B cell (primary cell): ENCODE data around the gene SYCE3. TPM values are rescaled to one million over a fixed set of nuclear protein-coding genes. Genes with fewer than 3 reads are reported as not detected.

Source experiments
- ATAC-seq: fragments of 200-7000 bp; cut with Tn5 transposase; one replicate; pipeline ENCODE4 v1.10.0; 2021; ENCODE audit warnings: low read depth, mild to moderate bottlenecking, moderate number of reproducible peaks, moderate library complexity
- CTCF ChIA-PET: fragments of 350-600 bp; sonication (Branson Sonifier 250); formaldehyde crosslinking; loops from one replicate; lab custom pipeline; 2021; ENCODE audit warnings: antibody characterized with exemption, inconsistent platforms; lab: Charles Lee
- POLR2A ChIA-PET: fragments of 350-600 bp; sonication (Branson Sonifier 250); formaldehyde crosslinking; loops from one replicate; lab custom pipeline; 2021; ENCODE audit warnings: antibody characterized with exemption; lab: Charles Lee
- DNase-seq: peaks from one replicate; pipeline ENCODE4 v3.0.0; 2013
- H2AFZ ChIP-seq: 2 replicates; pipeline ENCODE4 v1.6.1; 2012; ENCODE audit warnings: mild to moderate bottlenecking, low read depth, low read length; ENCODE audit not compliant: insufficient read depth, poor library complexity, severe bottlenecking
- H3K27ac ChIP-seq, 2 donors: 1 replicate in 1 of 2; 2 replicates in 1 of 2; pipeline ENCODE4 v1.5.1; 2012 to 2013; ENCODE audit warnings: low read length in 2 of 2, mild to moderate bottlenecking in 2 of 2, moderate library complexity in 1 of 2
- H3K27me3 ChIP-seq, 4 experiments: fragments of 200-600 bp in 1 of 4; sonication (generic) in 1 of 4; replicated peaks in 1 of 4; 1 replicate in 2 of 4; 2 replicates in 2 of 4; pipeline versions ENCODE4 v1.6.1 to v1.7.0; 2013 to 2016; ENCODE audit warnings: low read length in 3 of 4, mild to moderate bottlenecking in 2 of 4, mixed read lengths in 1 of 4, moderate library complexity in 1 of 4; ENCODE audit not compliant: insufficient read depth in 4 of 4, control insufficient read depth in 3 of 4; ENCODE audit errors: control extremely low read depth in 1 of 4
- H3K36me3 ChIP-seq, 2 experiments: replicated peaks in 1 of 2; 1 replicate in 1 of 2; 2 replicates in 1 of 2; pipeline versions ENCODE4 v1.6.1 to v1.7.1; 2013; ENCODE audit warnings: low read length in 1 of 2; ENCODE audit not compliant: insufficient read depth in 2 of 2, control insufficient read depth in 1 of 2; ENCODE audit errors: control extremely low read depth in 1 of 2, extremely low read depth in 1 of 2
- H3K4me1 ChIP-seq, 2 donors: fragments of 200-600 bp in 1 of 2; sonication (generic) in 1 of 2; 1 replicate in 1 of 2; 2 replicates in 1 of 2; pipeline versions ENCODE4 v1.5.1 to v1.6.1; 2013 to 2017; ENCODE audit warnings: low read length in 2 of 2; ENCODE audit not compliant: control insufficient read depth in 2 of 2, insufficient read depth in 2 of 2
- H3K4me2 ChIP-seq: replicated peaks from 2 replicates; pipeline ENCODE3; 2012; ENCODE audit warnings: mild to moderate bottlenecking, low read depth, low read length; ENCODE audit not compliant: poor library complexity, severe bottlenecking
- H3K4me3 ChIP-seq, 5 experiments: fragments of 200-600 bp in 1 of 5; sonication (generic) in 1 of 5; 1 replicate in 3 of 5; 2 replicates in 2 of 5; pipeline versions ENCODE4 v1.5.1 to v1.7.0; 2011 to 2016; ENCODE audit warnings: low read length in 4 of 5, mild to moderate bottlenecking in 4 of 5, low read depth in 2 of 5, control low read depth in 1 of 5, moderate library complexity in 1 of 5; ENCODE audit not compliant: insufficient read depth in 1 of 5; ENCODE audit errors: control extremely low read depth in 1 of 5, extremely low read depth in 1 of 5
- H3K79me2 ChIP-seq: fragments of 200-600 bp; sonication (generic); one replicate; pipeline ENCODE4 v1.6.0; 2016; ENCODE audit warnings: low read length; ENCODE audit not compliant: control insufficient read depth, insufficient read depth
- H3K9ac ChIP-seq: fragments of 200-600 bp; sonication (generic); 2 replicates; pipeline ENCODE4 v1.6.1; 2017; ENCODE audit warnings: mild to moderate bottlenecking, low read length, moderate library complexity
- H3K9me3 ChIP-seq, 3 donors: one replicate each; pipeline versions ENCODE4 v1.6.1 to v1.7.1; 2013; ENCODE audit warnings: low read length in 2 of 3; ENCODE audit not compliant: control insufficient read depth in 2 of 3, insufficient read depth in 1 of 3; ENCODE audit errors: control extremely low read depth in 1 of 3
- H4K20me1 ChIP-seq: 2 replicates; pipeline ENCODE4 v1.6.0; 2012; ENCODE audit warnings: mild to moderate bottlenecking, low read length; ENCODE audit not compliant: insufficient read depth, control insufficient read depth, poor library complexity, severe bottlenecking
- H3K27ac Mint-ChIP-seq: one replicate; pipeline ENCODE4 v1.8.0; 2021; ENCODE audit warnings: mixed read lengths
- H3K27me3 Mint-ChIP-seq: one replicate; pipeline ENCODE4 v1.8.0; 2021; ENCODE audit warnings: mixed read lengths
- H3K4me1 Mint-ChIP-seq: one replicate; pipeline ENCODE4 v1.8.0; 2021; ENCODE audit warnings: mixed read lengths
- H3K4me3 Mint-ChIP-seq: one replicate; pipeline ENCODE4 v1.8.0; 2021; ENCODE audit warnings: mixed read lengths
- H3K9me3 Mint-ChIP-seq: one replicate; pipeline ENCODE4 v1.8.0; 2022; ENCODE audit warnings: mixed read lengths; ENCODE audit not compliant: insufficient read depth
- EZH2 ChIP-seq: IDR thresholded peaks from 2 replicates; pipeline ENCODE4 v1.6.1; 2012; ENCODE audit warnings: borderline replicate concordance, low read depth, mild to moderate bottlenecking, moderate library complexity, low read length; ENCODE audit not compliant: insufficient read depth, poor library complexity, severe bottlenecking
- WGBS: methylation state at CpG from one replicate; pipeline ENCODE4 v1.1.5; 2013; ENCODE audit warnings: missing lambda C conversion rate; ENCODE audit not compliant: insufficient coverage; 5-methylcytosine and 5-hydroxymethylcytosine counted together
- intact Hi-C: fragments of 100-400 bp; cut with micrococcal nuclease; formaldehyde crosslinking; loops from one replicate; pipeline ENCODE4 v1.10.0; 2022
- polyA plus RNA-seq: library from polyadenylated mRNA; depleted of rRNA; stranded (reverse); fragments of >200 nt; gene quantifications from 2 replicates; pipeline ENCODE4 v1.2.3, GENCODE V29; 2012
- total RNA-seq, 2 donors: library from RNA; stranded (reverse); fragments of 120-200 nt in 1 of 2; gene quantifications; 1 replicate in 1 of 2; 2 replicates in 1 of 2; pipeline versions ENCODE4 v1.2.3 to v1.2.4, GENCODE V29; 2013 to 2022
- TF ChIP-seq, protein P1 (sequence below): fragments of 200-600 bp; IDR thresholded peaks from one replicate; pipeline ENCODE4 v1.8.0; 2022; ENCODE audit warnings: antibody characterized with exemption, mild to moderate bottlenecking

SYCE3 gene
- total and polyA plus RNA-seq, 2 donors (not counting 1 experiment from before 2014, with no cell fraction given), result not detected

DNA sequence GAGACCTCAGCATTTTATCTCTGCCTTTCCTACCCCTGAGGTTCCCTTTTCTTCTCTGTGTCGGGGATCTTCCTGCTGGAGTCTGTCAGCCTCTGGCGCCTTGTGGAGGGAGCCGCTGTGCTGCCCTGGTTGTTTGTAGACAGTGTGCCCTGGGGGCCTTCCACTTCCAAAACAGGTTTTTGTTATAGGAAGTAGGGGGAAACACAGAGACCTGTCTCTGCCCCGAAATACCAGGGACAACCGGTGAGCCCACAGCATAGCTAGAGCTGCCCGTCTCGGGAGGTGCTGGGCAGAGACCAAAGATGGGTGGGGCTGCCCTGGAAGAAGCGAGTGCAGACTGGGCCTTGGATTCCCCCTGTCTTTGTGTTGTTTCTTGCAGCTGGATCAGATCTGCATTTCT is 46.7 kb downstream of the SYCE3 start:
- TF ChIP-seq, protein P1, sequence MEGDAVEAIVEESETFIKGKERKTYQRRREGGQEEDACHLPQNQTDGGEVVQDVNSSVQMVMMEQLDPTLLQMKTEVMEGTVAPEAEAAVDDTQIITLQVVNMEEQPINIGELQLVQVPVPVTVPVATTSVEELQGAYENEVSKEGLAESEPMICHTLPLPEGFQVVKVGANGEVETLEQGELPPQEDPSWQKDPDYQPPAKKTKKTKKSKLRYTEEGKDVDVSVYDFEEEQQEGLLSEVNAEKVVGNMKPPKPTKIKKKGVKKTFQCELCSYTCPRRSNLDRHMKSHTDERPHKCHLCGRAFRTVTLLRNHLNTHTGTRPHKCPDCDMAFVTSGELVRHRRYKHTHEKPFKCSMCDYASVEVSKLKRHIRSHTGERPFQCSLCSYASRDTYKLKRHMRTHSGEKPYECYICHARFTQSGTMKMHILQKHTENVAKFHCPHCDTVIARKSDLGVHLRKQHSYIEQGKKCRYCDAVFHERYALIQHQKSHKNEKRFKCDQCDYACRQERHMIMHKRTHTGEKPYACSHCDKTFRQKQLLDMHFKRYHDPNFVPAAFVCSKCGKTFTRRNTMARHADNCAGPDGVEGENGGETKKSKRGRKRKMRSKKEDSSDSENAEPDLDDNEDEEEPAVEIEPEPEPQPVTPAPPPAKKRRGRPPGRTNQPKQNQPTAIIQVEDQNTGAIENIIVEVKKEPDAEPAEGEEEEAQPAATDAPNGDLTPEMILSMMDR, result no peak
- TF ChIP-seq EZH2, result no peak
- DNase-seq (no peak), ATAC-seq (no peak)
- H2AFZ ChIP-seq, result no peak overlapping the region
- WGBS, result 97% methylated on average over 7 of the region's 8 CpGs
- ChIA-PET POLR2A (no interaction called here), CTCF (no interaction called here)
- H3K36me3 ChIP-seq, result peaks cover 0 to 43% of the 10 kb centered on the region in 2 experiments
- H3K4me1 Mint-ChIP-seq, result peaks cover 3% of the 10 kb centered on the region
- H3K4me3 ChIP-seq, result no peak overlapping the region
- intact Hi-C loops, result no loop called here
- H4K20me1 ChIP-seq, result peaks cover 55% of the 10 kb centered on the region
- no peak overlapping the region for H3K27ac ChIP-seq
- H3K27me3 ChIP-seq, result no peaks in the 10 kb centered on the region
- no peak overlapping the region for H3K4me2 ChIP-seq
- no peaks in the 10 kb centered on the region for H3K27me3 Mint-ChIP-seq
- no peak overlapping the region for H3K9ac ChIP-seq
- H3K27ac Mint-ChIP-seq, result no peak overlapping the region
- no peaks in the 10 kb centered on the region for H3K9me3 ChIP-seq
- H3K4me3 Mint-ChIP-seq, result no peak overlapping the region
- H3K4me1 ChIP-seq, result no peaks in the 10 kb centered on the region
- H3K9me3 Mint-ChIP-seq, result no peaks in the 10 kb centered on the region
- H3K79me2 ChIP-seq, result peaks cover 78% of the 10 kb centered on the region

DNA sequence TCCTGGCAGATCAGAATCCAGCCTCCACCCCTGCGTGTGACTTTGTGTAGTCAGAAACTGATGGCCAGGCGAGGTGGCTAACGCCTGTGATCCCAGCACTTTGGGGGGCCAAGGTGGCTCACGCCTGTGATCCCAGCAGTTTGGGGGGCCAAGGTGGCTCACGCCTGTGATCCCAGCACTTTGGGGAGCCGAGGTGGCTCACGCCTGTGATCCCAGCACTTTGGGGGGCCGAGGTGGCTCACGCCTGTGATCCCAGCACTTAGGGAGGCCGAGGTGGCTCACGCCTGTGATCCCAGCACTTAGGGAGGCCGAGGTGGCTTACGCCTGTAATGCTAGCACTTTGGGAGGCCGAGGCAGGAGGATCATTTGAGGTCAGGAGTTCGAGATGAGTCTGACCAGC is 49.5 kb downstream of the SYCE3 start:
- ATAC-seq (no peak), DNase-seq (no peak)
- H3K27me3 Mint-ChIP-seq, result no peaks in the 10 kb centered on the region
- H3K27me3 ChIP-seq, result no peaks in the 10 kb centered on the region
- no peak for TF ChIP-seq EZH2
- TF ChIP-seq, protein P1, result no peak
- H4K20me1 ChIP-seq, result peaks cover 53% of the 10 kb centered on the region
- no peak overlapping the region for H3K27ac Mint-ChIP-seq
- no peak overlapping the region for H3K27ac ChIP-seq
- no peak overlapping the region for H3K9ac ChIP-seq
- H3K79me2 ChIP-seq, result peaks cover 85% of the 10 kb centered on the region
- intact Hi-C loops, result no loop called here
- H3K4me2 ChIP-seq, result no peak overlapping the region
- CTCF ChIA-PET, result interaction anchor here (1.6 kb wide), 1 partner anchor 12 kb away, joined by 11 read pairs; the partner anchor contains the start of gene SCO2
- WGBS, result 98% methylated on average over 15 of the region's 15 CpGs
- POLR2A ChIA-PET, result no interaction called here
- no peaks in the 10 kb centered on the region for H3K9me3 ChIP-seq
- no peak overlapping the region for H2AFZ ChIP-seq
- peaks cover 9 to 11% of the 10 kb centered on the region in 2 donors for H3K4me1 ChIP-seq
- no peak overlapping the region for H3K4me3 ChIP-seq
- H3K9me3 Mint-ChIP-seq, result no peaks in the 10 kb centered on the region
- no peak overlapping the region for H3K4me3 Mint-ChIP-seq
- peaks cover 0 to 25% of the 10 kb centered on the region in 2 experiments for H3K36me3 ChIP-seq
- H3K4me1 Mint-ChIP-seq, result peaks cover 16% of the 10 kb centered on the region
